ENCODE data around the gene ZNRF2.

- TF ChIP-seq CTCF (optimal IDR thresholded peaks at IDR 0.05 in 1 of 3, IDR thresholded peaks at IDR 0.05 in 1 of 3, conservative IDR thresholded peaks at IDR 0.05 in 1 of 3; ENCODE audit: extremely low read depth in 1 of 3, insufficient read depth in 2 of 3, low read length in 3 of 3) (no peak), EZH2 (IDR thresholded peaks at IDR 0.05; ENCODE audit: low read length) (no peak)
Measured at GRCh38 chr7:30266686-30267085, 17.7 kb upstream of the ZNRF2 start.
